ENCODE data around the gene GPSM1.
"Not testable (repeated sequence)": the region's sequence is repeated elsewhere in the genome, so short reads cannot be mapped to it uniquely, and the experiment has no call there.

GPSM1 gene

DNA sequence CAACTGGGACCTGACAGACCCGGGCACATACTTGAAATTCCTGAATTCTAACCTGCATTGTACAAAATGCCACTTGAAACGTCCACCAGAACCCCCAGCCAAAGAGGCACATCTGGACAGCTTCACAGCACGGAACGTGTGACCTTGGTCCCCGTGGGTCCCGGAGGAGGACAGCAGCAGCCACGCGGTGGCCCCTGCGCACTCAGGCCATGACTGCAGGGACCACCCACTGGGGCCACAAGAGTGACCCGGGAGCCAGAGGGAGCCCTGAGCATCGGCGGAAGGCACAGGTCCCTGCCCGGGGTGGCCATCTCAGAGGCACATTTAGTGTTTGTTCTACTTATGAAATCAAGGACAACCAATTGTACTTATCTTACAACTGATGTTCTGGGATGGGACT lies 74.7 kb downstream of the GPSM1 start:
- TF ChIP-seq, protein P1, sequence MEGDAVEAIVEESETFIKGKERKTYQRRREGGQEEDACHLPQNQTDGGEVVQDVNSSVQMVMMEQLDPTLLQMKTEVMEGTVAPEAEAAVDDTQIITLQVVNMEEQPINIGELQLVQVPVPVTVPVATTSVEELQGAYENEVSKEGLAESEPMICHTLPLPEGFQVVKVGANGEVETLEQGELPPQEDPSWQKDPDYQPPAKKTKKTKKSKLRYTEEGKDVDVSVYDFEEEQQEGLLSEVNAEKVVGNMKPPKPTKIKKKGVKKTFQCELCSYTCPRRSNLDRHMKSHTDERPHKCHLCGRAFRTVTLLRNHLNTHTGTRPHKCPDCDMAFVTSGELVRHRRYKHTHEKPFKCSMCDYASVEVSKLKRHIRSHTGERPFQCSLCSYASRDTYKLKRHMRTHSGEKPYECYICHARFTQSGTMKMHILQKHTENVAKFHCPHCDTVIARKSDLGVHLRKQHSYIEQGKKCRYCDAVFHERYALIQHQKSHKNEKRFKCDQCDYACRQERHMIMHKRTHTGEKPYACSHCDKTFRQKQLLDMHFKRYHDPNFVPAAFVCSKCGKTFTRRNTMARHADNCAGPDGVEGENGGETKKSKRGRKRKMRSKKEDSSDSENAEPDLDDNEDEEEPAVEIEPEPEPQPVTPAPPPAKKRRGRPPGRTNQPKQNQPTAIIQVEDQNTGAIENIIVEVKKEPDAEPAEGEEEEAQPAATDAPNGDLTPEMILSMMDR (conservative IDR thresholded peaks at IDR 0.05; ENCODE audit: control insufficient read depth, insufficient read depth, low read depth, low read length) = no peak
- H3K4me3 ChIP-seq (ENCODE audit: control insufficient read depth, low read depth, low read length) = no peak overlapping the region
- DNase-seq (ENCODE audit: low read depth) = no peak

DNA sequence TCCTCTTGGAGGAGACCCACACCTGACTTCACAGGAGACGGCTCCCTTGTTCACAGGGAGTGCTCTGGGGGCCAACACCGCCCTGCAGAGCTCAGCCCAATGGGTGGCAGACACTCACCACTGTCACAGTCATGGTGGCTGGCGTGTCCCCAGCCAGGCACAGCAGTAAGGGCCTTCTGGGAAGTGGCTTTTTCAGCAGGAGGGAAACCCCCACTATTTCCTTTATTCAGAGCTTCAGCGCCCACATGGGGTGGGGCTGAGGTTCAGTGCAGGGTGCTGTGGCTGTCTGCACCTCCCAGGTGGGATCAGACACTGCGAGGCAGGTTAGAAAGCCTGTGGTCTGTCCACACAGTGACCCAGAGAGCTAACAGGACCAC lies 76.2 kb downstream of the GPSM1 start:
- no peak overlapping the region for H3K4me3 ChIP-seq (ENCODE audit: control insufficient read depth, low read depth, low read length)
- DNase-seq (ENCODE audit: low read depth) = no peak
- TF ChIP-seq, protein P1 (conservative IDR thresholded peaks at IDR 0.05; ENCODE audit: control insufficient read depth, insufficient read depth, low read depth, low read length) = no peak

DNA sequence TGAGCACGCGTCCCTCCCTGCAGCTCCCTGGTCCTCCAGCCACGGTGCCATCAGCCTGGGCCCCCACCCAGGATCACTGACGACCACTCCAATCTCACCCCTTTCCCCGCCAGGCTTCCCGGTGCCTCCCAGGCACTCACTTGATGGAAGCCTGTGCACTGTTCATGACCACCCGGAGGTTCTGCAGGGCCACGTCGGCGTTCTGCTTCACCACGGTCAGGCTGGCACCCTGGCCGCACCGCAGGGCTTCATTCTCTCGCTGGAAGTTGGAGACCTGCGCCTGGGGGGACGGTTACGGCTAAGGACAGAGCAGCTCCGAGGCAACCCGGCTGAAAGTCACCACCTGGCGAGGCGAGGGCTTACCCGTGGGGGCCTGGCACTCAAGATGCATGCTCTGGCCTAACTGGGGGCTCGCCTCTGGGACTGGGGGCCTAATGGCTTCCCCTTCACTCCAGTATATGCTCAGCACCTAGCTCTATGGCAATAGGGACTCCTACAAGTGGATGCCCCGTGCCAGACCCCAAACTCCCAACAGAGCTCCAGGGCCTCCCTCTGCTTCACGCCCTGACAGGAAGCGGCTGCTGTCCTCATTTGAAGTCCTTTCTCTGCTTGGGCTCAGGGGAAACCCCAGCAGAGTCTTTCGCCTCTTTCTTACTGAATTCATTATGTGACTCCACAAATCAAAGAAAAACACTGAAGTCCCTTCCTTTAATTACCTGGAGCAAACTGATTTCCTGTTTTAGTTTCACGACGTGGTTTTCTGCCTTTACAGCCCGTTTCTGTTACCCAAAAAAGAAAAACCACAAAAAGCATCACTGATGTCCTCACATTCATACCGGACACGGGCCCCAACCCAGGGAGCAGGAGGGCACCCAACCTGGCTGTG lies 76.8 kb downstream of the GPSM1 start:
- DNase-seq (ENCODE audit: low read depth) = no peak
- TF ChIP-seq, protein P1 (conservative IDR thresholded peaks at IDR 0.05; ENCODE audit: control insufficient read depth, insufficient read depth, low read depth, low read length) = no peak
- H3K4me3 ChIP-seq (ENCODE audit: control insufficient read depth, low read depth, low read length) = no peak overlapping the region

DNA sequence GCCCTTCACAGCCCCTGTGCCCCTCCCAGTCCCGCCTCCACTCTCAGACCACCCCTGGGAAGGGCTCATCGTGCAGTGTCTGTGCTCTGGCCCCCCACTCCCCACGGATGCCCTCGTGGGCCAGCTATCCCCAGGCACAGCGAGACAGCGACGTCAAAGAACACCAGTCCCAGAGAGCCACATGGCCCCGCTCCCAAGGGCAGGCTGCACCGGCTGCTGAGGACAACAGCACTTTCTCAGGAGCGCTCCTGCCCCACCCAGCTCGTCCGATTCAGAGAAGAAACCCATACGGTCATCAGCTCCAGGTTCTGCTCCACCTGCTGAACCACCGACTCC lies 77.4 kb downstream of the GPSM1 start:
- no peak overlapping the region for H3K4me3 ChIP-seq (ENCODE audit: control insufficient read depth, low read depth, low read length)
- TF ChIP-seq, protein P1 (conservative IDR thresholded peaks at IDR 0.05; ENCODE audit: control insufficient read depth, insufficient read depth, low read depth, low read length) = no peak
- DNase-seq (ENCODE audit: low read depth) = no peak

DNA sequence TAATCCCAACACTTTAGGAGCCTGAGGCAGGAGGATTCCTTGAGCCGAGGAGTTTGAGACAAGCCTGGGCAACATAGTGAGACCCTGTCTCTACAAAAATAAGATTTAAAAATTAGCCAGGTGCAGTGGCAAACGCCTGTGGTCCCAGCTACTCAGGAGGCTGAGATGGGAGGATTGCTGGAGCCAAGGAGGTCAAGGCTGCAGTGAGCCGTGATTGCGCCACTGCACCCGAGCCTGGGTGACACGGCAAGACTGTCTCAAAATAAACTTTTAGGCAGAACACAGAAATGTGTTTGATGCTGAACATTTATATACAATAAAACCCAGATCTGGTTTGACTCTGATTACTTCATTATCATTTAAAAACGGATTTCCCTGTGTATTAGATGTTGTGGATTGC lies 78.1 kb downstream of the GPSM1 start:
- no peak for DNase-seq (ENCODE audit: low read depth)
- TF ChIP-seq, protein P1 (conservative IDR thresholded peaks at IDR 0.05; ENCODE audit: control insufficient read depth, insufficient read depth, low read depth, low read length) = no peak
- H3K4me3 ChIP-seq (ENCODE audit: control insufficient read depth, low read depth, low read length) = no peak overlapping the region

DNA sequence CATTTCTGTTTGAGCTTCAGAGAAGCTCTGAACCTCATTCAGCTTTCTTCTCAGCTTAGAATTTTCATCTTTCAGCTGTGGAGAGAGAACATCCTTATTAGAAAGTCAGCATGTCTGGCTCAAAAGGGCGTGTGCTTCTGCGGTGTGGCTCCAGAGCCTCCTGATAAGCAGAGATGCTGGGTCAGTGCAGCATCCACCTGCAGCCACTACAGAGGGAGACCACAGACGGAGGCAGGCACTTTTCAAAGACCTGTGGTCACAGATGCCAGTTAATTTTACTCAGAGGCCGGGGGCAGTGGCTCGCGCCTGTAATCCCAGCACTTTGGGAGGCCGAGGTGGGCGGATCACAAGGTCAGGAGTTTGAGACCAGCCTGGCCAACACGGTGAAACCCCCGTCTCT lies 78.6 kb downstream of the GPSM1 start:
- not testable (repeated sequence) for H3K4me3 ChIP-seq (ENCODE audit: control insufficient read depth, low read depth, low read length); DNase-seq (ENCODE audit: low read depth)

DNA sequence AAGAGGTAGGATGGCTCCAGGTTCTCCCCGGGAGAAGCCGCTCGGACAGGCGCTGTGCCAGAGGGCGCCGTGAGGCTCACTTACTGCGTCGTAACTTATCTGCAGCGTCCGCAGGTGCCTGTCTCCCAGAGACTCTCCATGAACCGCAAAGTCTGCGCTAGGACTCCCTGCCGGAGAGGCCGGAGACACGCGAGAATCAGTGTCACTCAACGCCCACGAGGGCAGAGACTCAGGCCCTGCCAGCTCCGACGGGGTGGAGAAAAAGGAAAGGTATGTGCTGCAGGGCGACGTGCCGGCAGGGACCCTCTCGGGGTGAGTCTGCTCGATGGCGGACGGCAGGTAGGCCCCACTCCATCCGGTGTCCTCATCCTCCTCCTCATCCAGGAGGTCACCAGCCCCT lies 79.7 kb downstream of the GPSM1 start:
- not testable (repeated sequence) for DNase-seq (ENCODE audit: low read depth); H3K4me3 ChIP-seq (ENCODE audit: control insufficient read depth, low read depth, low read length)

DNA sequence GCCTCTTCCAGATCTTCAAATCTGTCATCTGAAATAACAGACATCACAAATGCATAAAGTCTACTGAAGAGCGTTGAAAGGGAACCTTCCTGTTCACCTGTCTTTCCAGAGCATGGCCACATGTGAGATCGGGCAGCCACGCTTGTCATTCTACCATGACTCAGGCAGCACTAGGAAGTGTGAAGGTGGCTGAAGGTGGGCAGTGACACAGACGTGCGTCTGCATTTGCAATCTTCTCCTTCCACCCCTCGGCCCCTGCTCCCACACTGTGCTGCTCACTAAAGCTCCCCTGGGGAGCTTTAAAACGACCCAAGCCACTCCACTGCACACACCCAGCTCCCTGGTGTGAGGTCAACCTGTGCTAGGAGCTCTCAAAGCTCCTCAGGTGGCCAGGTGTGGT lies 80.6 kb downstream of the GPSM1 start:
- TF ChIP-seq, protein P1 (conservative IDR thresholded peaks at IDR 0.05; ENCODE audit: control insufficient read depth, insufficient read depth, low read depth, low read length) = no peak
- DNase-seq (ENCODE audit: low read depth) = no peak

More for the DNA sequence above, 80.6 kb downstream of the GPSM1 start:
- no peak overlapping the region for H3K4me3 ChIP-seq (ENCODE audit: control insufficient read depth, low read depth, low read length)

All from fibroblast of mammary gland (primary cell).